K562 (cell line): ENCODE results near the gene PRDM2. TPM values are rescaled to one million over a fixed set of nuclear protein-coding genes. Genes with fewer than 3 reads are reported as not detected.
"Not testable (repeated sequence)": the region's sequence is repeated elsewhere in the genome, so short reads cannot be mapped to it uniquely, and the experiment has no call there.

Experiments used
- ATAC-seq: fragments of 200-7000 bp; cut with Tn5 transposase; 3 replicates; pipeline ENCODE4 v1.9.1; 2020; ENCODE audit warnings: moderate library complexity
- BruUV-seq: library from RNA; stranded (reverse); fragments of 400-500 nt; replicated peaks from 2 replicates; lab custom pipeline; 2021; lab: Mats Ljungman, UMichigan
- CTCF ChIA-PET: fragments of 300-600 bp; formaldehyde crosslinking; extraction: SDS; loops from one replicate; lab custom pipeline; 2021; ENCODE audit warnings: low intra/inter-chr PET ratio; lab: Yijun Ruan, JAX
- POLR2A ChIA-PET: fragments of 300-600, 350-650 bp; sonication (Branson Sonifier 250); formaldehyde crosslinking; extraction: SDS; loops from one replicate; lab custom pipeline; 2021; ENCODE audit warnings: antibody characterized with exemption, inconsistent platforms; lab: Yijun Ruan, JAX
- DNase-seq, 4 experiments: peaks; one replicate each; pipeline versions ENCODE4 v3.0.0 to v3.0.0-alpha.2; 2011 to 2018; ENCODE audit warnings: low spot score in 3 of 4, mixed read lengths in 3 of 4; ENCODE audit errors: extremely low read depth in 1 of 4
- FAIRE-seq: peaks from 2 replicates; lab custom pipeline; 2011; peaks lifted over from hg19 to GRCh38; lab: Jason Lieb, UNC
- H2AFZ ChIP-seq: 2 replicates; pipeline ENCODE4 v1.6.0; 2011; ENCODE audit warnings: low read depth, low read length, control low read depth, inconsistent platforms
- H3K27ac ChIP-seq: fragments of 200-600 bp; 3 replicates; pipeline ENCODE4 v1.8.0; 2011; ENCODE audit warnings: low read depth, mild to moderate bottlenecking, control low read depth, inconsistent platforms, low read length, moderate library complexity, mixed read lengths; ENCODE audit errors: extremely low read depth
- H3K27me3 ChIP-seq, 2 experiments: fragments of 300-600 bp in 1 of 2; 2 replicates in 1 of 2; 3 replicates in 1 of 2; pipeline versions ENCODE4 v1.6.0 to v1.8.0; 2011; ENCODE audit warnings: inconsistent platforms in 2 of 2, low read length in 2 of 2, mild to moderate bottlenecking in 1 of 2, mixed read lengths in 1 of 2, moderate library complexity in 1 of 2; ENCODE audit not compliant: control insufficient read depth in 2 of 2, insufficient read depth in 2 of 2
- H3K36me3 ChIP-seq: fragments of 300-600 bp; 3 replicates; pipeline ENCODE4 v1.8.0; 2011; ENCODE audit warnings: mild to moderate bottlenecking, low read length, inconsistent platforms; ENCODE audit not compliant: control insufficient read depth, insufficient read depth
- H3K4me1 ChIP-seq, 2 experiments: fragments of 200-600 bp in 1 of 2; replicated peaks in 1 of 2; 2 replicates in 1 of 2; 3 replicates in 1 of 2; pipeline versions ENCODE4 v1.5.1 to v1.8.0; 2011; ENCODE audit warnings: inconsistent platforms in 2 of 2, low read length in 2 of 2, mild to moderate bottlenecking in 1 of 2, mixed read lengths in 1 of 2, moderate library complexity in 1 of 2; ENCODE audit not compliant: control insufficient read depth in 2 of 2, insufficient read depth in 2 of 2
- H3K4me2 ChIP-seq: 2 replicates; pipeline ENCODE4 v1.6.1; 2011; ENCODE audit warnings: low read length, control low read depth, inconsistent platforms, mixed read lengths; ENCODE audit not compliant: insufficient read depth
- H3K4me3 ChIP-seq: fragments of 200-600 bp; sonication (generic), shearing (Covaris generic); 2 replicates; pipeline ENCODE4 v1.5.1; 2016; ENCODE audit warnings: control low read depth, inconsistent platforms
- H3K79me2 ChIP-seq: fragments of 200-600 bp; 3 replicates; pipeline ENCODE4 v1.8.0; 2011; ENCODE audit warnings: low read length, inconsistent platforms; ENCODE audit not compliant: control insufficient read depth, insufficient read depth
- H3K9ac ChIP-seq, 2 experiments: 2 replicates each; pipeline versions ENCODE4 v1.6.0 to v1.6.1; 2011; ENCODE audit warnings: low read depth in 2 of 2, low read length in 2 of 2, control low read depth in 1 of 2, inconsistent platforms in 1 of 2, mild to moderate bottlenecking in 1 of 2, mixed read lengths in 1 of 2; ENCODE audit not compliant: insufficient read depth in 1 of 2
- H3K9me1 ChIP-seq: one replicate; pipeline ENCODE4 v1.6.0; 2011; ENCODE audit warnings: inconsistent platforms, mild to moderate bottlenecking, low read length, moderate library complexity; ENCODE audit not compliant: control insufficient read depth, insufficient read depth
- H3K9me3 ChIP-seq: replicated peaks from 2 replicates; pipeline ENCODE4 v1.5.1; 2011; ENCODE audit warnings: low read depth, low read length, inconsistent platforms; ENCODE audit not compliant: control insufficient read depth, insufficient read depth
- H4K20me1 ChIP-seq: replicated peaks from 2 replicates; pipeline ENCODE4 v1.6.1; 2011; ENCODE audit warnings: low read length, inconsistent platforms, mixed read lengths; ENCODE audit not compliant: control insufficient read depth, insufficient read depth
- CHD1 ChIP-seq: fragments of 200-600 bp; sonication (generic); IDR thresholded peaks from one replicate; pipeline ENCODE4 v1.6.1; 2012; ENCODE audit warnings: mild to moderate bottlenecking, moderate library complexity, low read length, inconsistent platforms
- CREBBP ChIP-seq: IDR thresholded peaks from one replicate; pipeline ENCODE4 v1.6.1; 2012; ENCODE audit warnings: low read depth, mild to moderate bottlenecking, control low read depth, inconsistent platforms, low read length
- E2F4 ChIP-seq: sonication (generic); formaldehyde crosslinking; IDR thresholded peaks from 2 replicates; pipeline ENCODE4 v1.8.0; 2022; ENCODE audit warnings: mild to moderate bottlenecking, low read depth, missing genetic modification reagents
- EP400 ChIP-seq: fragments of 450-650 bp; IDR thresholded peaks from 2 replicates; pipeline ENCODE4 v1.6.1; 2017; ENCODE audit warnings: antibody characterized with exemption, mild to moderate bottlenecking, moderate library complexity
- FOXP1 ChIP-seq: sonication (generic); formaldehyde crosslinking; IDR thresholded peaks from 2 replicates; pipeline ENCODE4 v1.8.0; 2022; ENCODE audit warnings: mild to moderate bottlenecking, missing genetic modification reagents
- HOXB6 ChIP-seq: fragments of 250-450 bp; sonication (Bioruptor Pico); IDR thresholded peaks from 2 replicates; pipeline ENCODE4 v1.5.1; 2022; ENCODE audit warnings: mild to moderate bottlenecking, borderline replicate concordance
- MAX ChIP-seq: sonication (generic); formaldehyde crosslinking; IDR thresholded peaks from 2 replicates; pipeline ENCODE4 v1.9.0; 2022; ENCODE audit warnings: mild to moderate bottlenecking, missing genetic modification reagents
- MTA2 ChIP-seq: fragments of 450-650 bp; IDR thresholded peaks from 2 replicates; pipeline ENCODE4 v1.6.1; 2016; ENCODE audit warnings: low read depth
- PHB2 ChIP-seq: fragments of 450-650 bp; IDR thresholded peaks from 2 replicates; pipeline ENCODE4 v1.6.1; 2017; ENCODE audit warnings: low read depth
- SMAD1 ChIP-seq: fragments of 150-350 bp; IDR thresholded peaks from 2 replicates; pipeline ENCODE4 v1.6.1; 2014; ENCODE audit warnings: low read length, low read depth; ENCODE audit not compliant: partially characterized antibody
- ZNF408 ChIP-seq: fragments of 250-450 bp; sonication (Bioruptor Pico); IDR thresholded peaks from 2 replicates; pipeline ENCODE4 v1.4.0; 2020; ENCODE audit warnings: low read depth, mild to moderate bottlenecking, moderate library complexity
- WGBS: fragments of 100-300 bp; shearing (Covaris generic); methylation state at CpG from one replicate; pipeline ENCODE4 v1.1.6; 2016; ENCODE audit warnings: low coverage, mixed read lengths; ENCODE audit not compliant: insufficient coverage; ENCODE audit errors: missing lambda C conversion rate; 5-methylcytosine and 5-hydroxymethylcytosine counted together
- in situ Hi-C: fragments of 300-500 bp; cut with MboI; formaldehyde crosslinking; loops from 4 replicates; pipeline ENCODE4 v1.15.0; 2018; ENCODE audit warnings: inconsistent platforms, mixed read lengths
- intact Hi-C: fragments of 100-400 bp; cut with micrococcal nuclease; formaldehyde crosslinking; loops from 2 replicates; pipeline ENCODE4 v1.14.2; 2022
- polyA plus RNA-seq, 8 experiments: library from polyadenylated mRNA; depleted of rRNA in 4 of 8; stranded (reverse) in 5 of 8; unstranded in 3 of 8; fragments of >200 nt; fragmentation: Nextera tagmentation in 2 of 8; fragmentation: Illumina TruSeq in 1 of 8; extraction: Ambion mirVana in 2 of 8; extraction: Trizol in 1 of 8; gene quantifications; 2 replicates each; pipeline versions ENCODE4 v1.2.1 to v1.2.3, GENCODE V29; 2011 to 2014; ENCODE audit warnings: inconsistent platforms in 1 of 8, missing spikeins in 1 of 8
- total RNA-seq, 7 experiments: library from RNA; depleted of rRNA in 6 of 7; stranded (reverse); fragments of >200 nt in 6 of 7; fragmentation: Illumina TruSeq in 2 of 7; extraction: Trizol in 2 of 7; gene quantifications; 2 replicates each; pipeline versions ENCODE4 v1.2.1 to v1.2.3, GENCODE V29; 2011 to 2021; ENCODE audit warnings: low replicate concordance in 1 of 7

PRDM2 gene
- total and polyA plus RNA-seq, 9 of the 15 experiments (the other 6 are each of a cell fraction or from before 2014, with no cell fraction given): 5.4 to 27.6 (median 12.5) TPM

- no peak for TF ChIP-seq E2F4 (CRISPR knock-in tag)
- TF ChIP-seq EP400: no peak
- TF ChIP-seq HOXB6 (CRISPR knock-in tag): no peak
- no peak for TF ChIP-seq CREBBP
- no peak for TF ChIP-seq SMAD1
- no peak for TF ChIP-seq FOXP1 (CRISPR knock-in tag)
- no peak for TF ChIP-seq ZNF408
- TF ChIP-seq CHD1: no peak
- TF ChIP-seq MTA2: no peak
- TF ChIP-seq MAX (CRISPR knock-in tag): no peak
- no peak for TF ChIP-seq PHB2
These were observed 12.8 kb upstream of the PRDM2 start (continued) for GRCh38 chr1:13687151-13687715.

GRCh38 chr1:13693094-13693493, 6.9 kb upstream of the PRDM2 start:
- DNase-seq, FAIRE-seq, H3K4me1 ChIP-seq, H3K9ac ChIP-seq, H3K9me1 ChIP-seq, H2AFZ ChIP-seq, H3K4me3 ChIP-seq, H3K27ac ChIP-seq, ATAC-seq, H3K9me3 ChIP-seq, H3K4me2 ChIP-seq, intact Hi-C loops, H3K79me2 ChIP-seq, H4K20me1 ChIP-seq, in situ Hi-C loops, H3K36me3 ChIP-seq, POLR2A ChIA-PET, BruUV-seq, CTCF ChIA-PET: not testable (repeated sequence)
- H3K27me3 ChIP-seq: peaks cover 12 to 32% of the 10 kb centered on the region in 2 experiments
- 0% methylated on average over 6 of the region's 6 CpGs for WGBS
